DOHH2 (cell line): ENCODE measurements around the gene CYP27B1.

Source experiments
- EZH2phosphoT487 ChIP-seq: fragments of 200-600 bp; sonication (generic); IDR thresholded peaks from 2 replicates; pipeline ENCODE4 v1.6.1; 2017; ENCODE audit warnings: borderline replicate concordance, mild to moderate bottlenecking, antibody characterized with exemption, low read length, moderate library complexity, mixed read lengths
- TF ChIP-seq, protein P1 (sequence below): fragments of 200-600 bp; sonication (generic); IDR thresholded peaks from one replicate; pipeline ENCODE4 v1.5.1; 2014; ENCODE audit warnings: antibody characterized with exemption, mild to moderate bottlenecking, low read depth, low read length; ENCODE audit not compliant: poor library complexity, severe bottlenecking

DNA sequence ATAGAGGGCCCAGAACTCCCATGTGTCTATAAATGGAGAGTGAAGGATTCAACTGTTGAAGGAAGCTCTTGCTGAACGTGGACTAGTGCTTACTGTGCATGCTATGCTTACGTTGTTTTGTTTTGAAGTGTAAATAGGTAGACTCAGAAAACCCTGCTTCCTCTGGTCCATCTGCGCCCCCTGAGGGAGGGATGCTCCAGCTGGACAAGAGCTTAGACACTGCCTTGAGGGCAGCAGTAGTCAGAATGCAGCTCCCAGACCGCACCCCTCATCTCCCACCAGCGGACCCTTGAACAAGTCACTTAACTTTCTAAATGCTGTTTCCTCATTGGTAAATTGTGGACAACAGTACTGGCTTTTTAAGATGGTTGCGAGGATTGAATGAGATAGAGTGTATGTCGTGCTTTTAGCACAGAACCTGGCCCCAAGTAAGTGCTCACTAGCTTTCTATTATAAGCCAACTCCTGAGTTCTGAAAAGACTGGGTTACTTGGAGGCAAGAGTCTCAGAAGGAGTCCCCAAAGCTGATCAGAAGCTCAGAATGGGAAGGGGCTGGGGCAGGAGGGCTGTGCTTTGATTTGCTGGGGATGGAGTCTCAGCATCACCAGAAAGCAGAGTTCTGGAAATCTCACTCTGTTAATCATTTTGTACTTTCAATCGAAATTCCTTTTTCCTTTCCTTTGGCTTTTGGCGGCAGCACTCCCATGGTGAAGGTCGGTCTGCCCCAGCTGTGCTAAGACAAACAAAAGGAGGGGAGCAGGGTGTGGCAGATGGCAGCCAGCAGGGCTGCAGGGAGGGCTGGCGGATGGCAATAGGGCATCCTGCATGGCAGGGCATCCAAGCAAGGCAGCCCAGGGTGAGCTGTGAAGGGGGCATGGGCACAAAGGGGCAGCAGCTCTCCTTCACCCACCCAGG, 43.9 kb downstream of the CYP27B1 start:
- TF ChIP-seq, protein P1, sequence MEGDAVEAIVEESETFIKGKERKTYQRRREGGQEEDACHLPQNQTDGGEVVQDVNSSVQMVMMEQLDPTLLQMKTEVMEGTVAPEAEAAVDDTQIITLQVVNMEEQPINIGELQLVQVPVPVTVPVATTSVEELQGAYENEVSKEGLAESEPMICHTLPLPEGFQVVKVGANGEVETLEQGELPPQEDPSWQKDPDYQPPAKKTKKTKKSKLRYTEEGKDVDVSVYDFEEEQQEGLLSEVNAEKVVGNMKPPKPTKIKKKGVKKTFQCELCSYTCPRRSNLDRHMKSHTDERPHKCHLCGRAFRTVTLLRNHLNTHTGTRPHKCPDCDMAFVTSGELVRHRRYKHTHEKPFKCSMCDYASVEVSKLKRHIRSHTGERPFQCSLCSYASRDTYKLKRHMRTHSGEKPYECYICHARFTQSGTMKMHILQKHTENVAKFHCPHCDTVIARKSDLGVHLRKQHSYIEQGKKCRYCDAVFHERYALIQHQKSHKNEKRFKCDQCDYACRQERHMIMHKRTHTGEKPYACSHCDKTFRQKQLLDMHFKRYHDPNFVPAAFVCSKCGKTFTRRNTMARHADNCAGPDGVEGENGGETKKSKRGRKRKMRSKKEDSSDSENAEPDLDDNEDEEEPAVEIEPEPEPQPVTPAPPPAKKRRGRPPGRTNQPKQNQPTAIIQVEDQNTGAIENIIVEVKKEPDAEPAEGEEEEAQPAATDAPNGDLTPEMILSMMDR = no peak
- no peak for TF ChIP-seq EZH2phosphoT487
